GM21423 (cell line): ENCODE measurements around the gene RGS2.

Source experiments
- ATAC-seq: cut with Tn5 transposase; IDR thresholded peaks from one replicate; pipeline ENCODE4 v1.9.1; 2021; ENCODE audit warnings: mild to moderate bottlenecking, moderate library complexity; ENCODE audit not compliant: unreplicated experiment

The RGS2 gene

DNA sequence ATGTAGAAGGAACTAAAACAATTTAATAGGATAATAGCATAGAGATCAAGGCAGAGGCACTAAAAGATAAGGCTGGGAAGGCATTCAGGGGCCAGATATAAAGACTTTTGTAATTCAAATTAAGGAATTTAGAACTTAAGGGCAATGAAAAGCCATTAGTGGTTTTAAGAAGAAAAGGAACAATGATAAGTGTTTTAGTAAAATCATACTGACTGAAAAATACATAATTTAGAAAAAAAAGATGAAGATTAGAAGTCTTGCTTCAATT, 14.1 kb upstream of the RGS2 start:
- ATAC-seq = no peak

DNA sequence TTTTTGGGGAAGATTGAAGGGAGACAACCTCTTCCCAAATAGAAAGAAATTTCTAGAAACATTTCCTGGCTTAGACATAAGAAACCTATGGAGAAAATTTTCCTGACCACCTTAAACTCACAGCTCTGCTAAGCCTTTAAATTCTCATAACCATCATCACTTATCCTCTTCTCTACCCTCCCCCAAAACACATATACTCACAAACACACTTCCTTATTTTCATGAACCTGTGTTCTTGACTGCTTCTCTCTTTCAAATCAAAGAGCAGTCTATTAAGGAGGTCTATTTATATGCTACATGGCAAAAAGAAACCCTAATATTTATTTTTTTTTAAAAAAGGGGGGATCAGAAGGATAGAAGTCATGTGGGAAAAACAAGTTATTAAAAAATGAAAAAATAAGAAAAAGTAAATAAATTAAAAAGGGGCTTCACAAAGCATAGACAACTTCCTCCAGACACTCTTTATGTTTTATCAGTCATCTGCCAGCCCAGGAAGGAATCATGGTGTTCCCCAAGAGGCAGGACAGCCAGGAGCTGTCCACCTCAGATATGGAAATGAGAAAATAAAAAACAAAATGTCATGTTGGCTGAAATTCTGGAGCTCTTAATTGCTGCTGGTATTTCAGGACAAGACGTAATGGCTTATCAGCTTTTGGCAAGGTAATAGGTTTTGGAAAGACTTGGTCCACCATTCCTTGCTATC, 12.8 kb upstream of the RGS2 start:
- ATAC-seq = no peak

DNA sequence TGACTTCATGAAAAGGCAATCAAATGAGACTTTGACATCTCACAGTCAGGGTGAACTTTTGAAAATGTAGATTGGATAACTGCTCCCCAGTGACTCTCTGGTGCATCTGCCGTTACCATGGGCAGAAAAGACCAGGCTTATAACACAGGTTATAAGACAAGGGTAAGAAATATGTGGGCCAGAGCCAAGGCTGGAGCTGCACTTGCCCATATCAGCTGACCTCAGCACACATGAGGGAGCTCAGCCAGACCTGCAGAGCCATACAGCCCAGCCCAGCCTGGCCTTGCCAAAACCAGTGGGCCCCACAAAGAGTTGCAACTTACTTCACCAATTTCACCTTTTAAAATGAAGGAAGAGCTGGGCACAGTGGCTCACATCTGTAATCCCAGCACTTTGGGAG, 11.7 kb upstream of the RGS2 start:
- ATAC-seq = no peak

DNA sequence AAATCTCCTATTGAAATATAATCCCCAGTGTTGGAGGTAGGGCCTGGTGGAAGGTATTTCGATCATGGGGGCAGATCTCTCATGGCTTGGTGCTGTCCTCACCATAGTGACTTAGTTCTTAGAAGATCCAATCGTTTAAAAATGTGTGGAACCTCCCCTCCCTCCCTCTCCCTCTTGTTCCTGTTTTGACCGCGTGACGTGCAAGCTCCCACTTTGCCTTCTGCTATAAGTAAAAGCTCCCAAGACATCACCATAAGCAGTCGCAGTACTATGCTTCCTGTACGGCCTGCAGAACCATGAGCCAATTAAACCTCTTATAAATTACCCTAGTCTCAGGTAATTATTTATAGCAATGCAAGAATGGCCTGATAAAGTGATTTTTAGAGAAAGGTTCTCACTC, 10.9 kb upstream of the RGS2 start:
- ATAC-seq = no peak

DNA sequence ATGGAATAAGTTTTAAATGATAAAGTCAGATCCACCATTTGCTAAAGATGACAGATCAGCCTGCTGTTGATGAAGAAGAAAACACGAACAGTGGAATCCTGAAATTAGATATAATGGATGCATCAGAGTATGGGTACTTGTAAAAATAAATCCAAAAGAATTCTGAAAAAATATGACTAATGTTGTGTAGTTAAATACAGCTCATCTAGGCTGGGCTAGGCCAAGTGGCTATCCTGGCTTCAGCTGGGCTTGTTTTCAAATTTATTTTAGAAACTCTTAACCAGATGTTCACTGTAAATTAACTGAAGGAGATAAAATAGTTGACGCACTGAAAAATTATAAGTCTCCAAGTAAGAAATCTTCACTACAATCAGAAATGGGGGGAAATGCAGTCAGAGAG, 7.4 kb upstream of the RGS2 start:
- ATAC-seq = no peak

DNA sequence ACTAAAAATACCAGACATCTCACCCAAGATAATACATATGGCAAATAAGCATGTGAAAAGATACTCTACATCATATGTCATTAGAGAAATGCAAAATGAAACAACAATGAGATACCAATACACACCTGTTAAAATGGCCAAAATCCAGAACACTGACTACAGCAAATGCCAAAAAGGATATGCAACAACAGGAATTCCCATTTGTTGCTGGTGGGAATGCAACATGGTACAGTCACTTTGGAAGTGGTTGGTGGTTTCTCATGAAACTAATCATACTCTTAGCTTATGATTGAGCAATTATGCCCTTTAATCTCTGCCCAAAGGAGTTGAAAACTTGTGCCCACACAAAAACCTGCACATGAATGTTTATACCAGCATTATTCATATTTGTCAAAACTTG, 6.4 kb upstream of the RGS2 start:
- no peak for ATAC-seq

DNA sequence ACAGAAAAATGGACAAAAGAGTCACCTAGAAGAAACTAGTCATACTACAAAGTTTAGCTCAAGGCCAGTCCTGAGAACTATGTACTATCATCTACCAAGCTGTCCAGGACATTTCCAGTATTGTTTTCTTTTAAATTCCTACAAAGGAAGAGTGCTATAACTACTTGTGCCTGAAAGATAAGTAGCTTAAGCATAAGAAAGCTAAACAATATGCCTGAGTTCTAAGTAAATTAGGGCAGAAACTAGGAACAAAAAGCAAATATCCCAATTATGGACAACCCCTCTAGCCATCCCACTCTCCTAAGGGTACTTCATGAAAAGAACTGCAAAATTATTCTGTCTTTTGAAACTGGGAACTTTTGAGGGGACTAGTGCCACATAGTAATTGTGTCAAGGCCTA, 5.3 kb upstream of the RGS2 start:
- no peak for ATAC-seq

DNA sequence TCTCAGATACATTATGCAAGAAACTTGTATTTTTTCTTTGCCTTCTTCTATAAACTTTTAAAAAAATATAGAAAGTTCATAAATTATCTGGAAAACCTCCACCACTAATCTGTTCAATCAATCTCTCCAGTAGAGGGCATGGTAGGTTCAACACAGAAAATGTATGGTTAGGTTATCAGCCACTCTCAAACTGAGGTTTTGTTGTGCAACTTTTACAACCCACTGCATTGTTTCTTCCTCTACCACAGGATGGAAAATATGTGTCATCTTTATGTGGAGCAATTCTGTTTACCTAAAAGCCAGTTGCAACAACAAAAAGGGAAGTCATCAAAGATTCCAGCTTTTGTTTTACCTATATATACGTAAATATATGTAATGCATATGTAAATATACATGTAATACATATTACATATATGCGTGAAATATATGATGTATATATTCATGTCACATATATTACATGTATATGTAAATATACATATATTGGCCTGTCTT, 3.0 kb upstream of the RGS2 start:
- peak; percentile 20 for ATAC-seq

DNA sequence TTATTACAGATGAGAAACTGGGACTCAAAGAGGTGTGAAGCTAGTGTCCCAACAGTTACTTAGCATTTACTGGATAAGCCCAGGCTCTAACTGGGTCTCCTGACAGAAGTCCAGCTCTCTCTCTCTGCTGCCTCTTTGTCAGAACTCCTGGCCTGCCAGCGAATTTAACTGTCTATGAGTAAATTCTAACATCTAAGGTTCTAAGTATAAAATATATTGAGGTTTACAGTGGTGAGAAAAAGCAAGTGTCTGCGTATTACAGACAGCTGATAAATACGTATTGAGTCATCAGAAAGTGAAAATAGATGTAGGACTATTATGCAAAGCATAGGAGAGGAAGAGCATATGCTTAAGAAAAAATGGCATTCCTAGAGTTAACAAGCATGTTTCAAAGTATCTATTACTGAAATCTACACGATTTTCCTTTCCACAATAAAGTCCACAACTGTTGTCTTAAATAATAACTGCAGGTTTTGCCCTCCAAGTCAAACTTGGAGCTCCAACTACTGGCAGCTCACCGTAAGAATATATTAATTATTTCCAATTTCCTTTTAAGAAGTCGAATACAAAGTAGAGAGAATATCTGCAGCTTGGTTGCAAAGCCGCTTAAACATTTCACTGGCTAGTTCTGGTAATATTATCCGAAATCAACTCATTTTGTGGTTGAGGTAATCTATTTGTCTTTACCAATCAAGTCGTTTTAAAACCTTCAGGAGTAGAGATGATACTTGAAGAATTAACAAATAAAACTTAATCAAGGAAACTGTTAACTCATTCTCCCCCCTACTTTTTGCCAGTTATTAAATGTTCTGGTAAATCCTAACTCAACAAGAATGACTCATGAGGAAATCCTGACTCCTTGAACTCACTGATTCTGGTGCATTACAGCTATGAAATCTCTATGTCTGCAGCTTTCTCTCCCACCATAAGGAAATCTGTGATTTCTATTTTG, 1.4 kb upstream of the RGS2 start:
- peak; percentile 31 for ATAC-seq

DNA sequence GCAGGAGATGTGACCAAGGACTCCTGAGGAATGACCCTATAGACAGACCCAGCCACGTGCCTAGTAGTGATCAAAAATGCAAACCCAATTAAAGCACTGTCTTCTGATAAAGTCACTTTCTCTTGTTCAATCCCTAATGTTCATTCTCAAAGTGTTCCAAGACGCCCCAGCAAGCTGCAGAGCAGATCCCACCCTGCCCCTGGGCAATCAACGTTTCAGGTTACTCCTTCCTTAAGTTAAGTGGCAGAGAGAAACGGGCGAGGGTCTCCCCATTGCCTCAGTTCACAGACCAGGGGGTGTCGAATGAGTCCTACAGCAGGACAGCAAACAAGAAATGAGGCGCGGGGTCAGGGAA, 699 bp upstream of the RGS2 start:
- ATAC-seq = no peak

DNA sequence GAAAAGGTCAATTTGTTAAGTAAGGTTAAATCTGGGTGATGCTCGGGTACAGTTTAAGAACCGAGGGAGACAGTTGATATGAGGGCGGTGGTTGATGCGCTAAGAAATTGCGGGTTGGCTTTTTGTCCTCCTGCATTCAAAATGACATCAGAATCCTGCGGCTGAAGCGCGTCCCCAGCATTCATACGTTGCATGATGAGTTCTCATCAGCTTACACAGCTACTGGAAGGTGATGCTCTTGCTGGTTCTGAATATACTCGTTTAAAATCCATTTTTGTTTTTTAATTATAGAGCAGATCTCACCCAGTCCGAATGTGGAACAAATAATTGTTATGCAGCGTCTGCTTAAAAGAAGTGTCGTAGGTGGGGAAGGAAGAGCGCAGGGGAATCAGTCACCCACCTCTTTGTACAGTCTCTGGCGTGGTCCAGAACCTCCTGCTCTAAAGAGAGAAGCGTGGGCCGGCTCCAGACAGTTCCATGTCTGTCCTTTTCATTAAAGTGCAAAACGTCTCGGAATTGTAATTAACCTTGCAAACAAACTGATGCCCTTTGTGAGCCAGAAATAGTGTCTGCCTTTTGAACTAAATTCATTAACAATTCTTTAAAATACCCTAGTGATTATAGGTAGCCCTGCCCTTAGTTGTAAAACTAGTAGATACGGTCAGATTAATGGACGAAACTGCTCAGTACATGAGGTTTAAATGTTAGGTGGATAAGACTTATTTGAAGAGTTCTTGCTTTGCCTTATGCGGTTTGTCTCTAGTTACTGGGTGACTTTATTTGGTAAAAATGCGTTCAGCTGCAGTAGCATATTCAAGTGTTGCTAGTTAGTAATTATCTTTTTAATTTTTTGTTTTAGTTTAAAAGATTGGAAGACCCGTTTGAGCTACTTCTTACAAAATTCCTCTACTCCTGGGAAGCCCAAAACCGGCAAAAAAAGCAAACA, 741 bp downstream of the RGS2 start:
- no peak for ATAC-seq

DNA sequence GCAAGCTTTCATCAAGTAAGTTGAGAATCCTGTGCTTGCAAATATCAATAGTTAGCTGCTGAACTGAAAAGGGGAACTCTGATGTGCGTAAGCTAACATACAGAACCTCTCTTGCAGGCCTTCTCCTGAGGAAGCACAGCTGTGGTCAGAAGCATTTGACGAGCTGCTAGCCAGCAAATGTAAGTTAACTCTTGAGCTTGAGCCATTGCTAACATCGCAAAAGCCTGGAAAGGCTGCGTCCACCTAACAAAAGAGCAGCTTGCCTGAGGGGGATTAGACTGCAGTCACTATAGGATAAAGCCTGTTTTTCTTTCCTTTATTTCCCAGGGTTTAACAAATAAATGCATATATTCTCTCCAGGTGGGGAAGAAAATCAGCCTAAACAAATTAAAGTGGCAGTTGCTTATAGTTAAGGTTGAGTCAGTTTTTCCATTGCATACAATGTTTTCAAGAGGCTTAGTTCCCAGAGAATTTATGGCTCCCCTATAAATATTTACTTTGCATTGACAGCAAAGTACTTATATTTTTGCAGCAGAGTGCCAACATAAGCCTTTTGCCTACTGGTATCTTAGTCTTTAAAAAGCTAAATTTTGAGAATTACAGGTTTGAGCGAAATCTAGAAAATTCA, 1.5 kb downstream of the RGS2 start:
- ATAC-seq = peak; percentile 31

DNA sequence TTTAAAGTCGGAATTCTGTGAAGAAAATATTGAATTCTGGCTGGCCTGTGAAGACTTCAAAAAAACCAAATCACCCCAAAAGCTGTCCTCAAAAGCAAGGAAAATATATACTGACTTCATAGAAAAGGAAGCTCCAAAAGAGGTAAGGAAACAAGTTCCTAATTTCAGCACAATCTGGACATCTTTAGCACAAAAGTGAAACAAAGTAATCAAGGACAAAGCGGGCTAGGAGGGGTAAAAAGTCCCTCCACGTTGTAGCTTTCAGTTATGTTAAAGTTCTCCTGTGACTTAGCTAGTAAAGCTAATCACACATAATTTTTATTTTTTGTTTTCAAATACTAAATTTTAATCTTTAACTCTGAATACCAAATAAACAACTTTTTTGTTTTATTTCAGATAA, 2.2 kb downstream of the RGS2 start:
- ATAC-seq = no peak

DNA sequence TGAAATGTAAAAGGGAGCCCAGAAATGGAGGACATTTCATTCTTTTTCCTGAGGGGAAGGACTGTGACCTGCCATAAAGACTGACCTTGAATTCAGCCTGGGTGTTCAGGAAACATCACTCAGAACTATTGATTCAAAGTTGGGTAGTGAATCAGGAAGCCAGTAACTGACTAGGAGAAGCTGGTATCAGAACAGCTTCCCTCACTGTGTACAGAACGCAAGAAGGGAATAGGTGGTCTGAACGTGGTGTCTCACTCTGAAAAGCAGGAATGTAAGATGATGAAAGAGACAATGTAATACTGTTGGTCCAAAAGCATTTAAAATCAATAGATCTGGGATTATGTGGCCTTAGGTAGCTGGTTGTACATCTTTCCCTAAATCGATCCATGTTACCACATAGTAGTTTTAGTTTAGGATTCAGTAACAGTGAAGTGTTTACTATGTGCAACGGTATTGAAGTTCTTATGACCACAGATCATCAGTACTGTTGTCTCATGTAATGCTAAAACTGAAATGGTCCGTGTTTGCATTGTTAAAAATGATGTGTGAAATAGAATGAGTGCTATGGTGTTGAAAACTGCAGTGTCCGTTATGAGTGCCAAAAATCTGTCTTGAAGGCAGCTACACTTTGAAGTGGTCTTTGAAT, 2.9 kb downstream of the RGS2 start:
- ATAC-seq = no peak

DNA sequence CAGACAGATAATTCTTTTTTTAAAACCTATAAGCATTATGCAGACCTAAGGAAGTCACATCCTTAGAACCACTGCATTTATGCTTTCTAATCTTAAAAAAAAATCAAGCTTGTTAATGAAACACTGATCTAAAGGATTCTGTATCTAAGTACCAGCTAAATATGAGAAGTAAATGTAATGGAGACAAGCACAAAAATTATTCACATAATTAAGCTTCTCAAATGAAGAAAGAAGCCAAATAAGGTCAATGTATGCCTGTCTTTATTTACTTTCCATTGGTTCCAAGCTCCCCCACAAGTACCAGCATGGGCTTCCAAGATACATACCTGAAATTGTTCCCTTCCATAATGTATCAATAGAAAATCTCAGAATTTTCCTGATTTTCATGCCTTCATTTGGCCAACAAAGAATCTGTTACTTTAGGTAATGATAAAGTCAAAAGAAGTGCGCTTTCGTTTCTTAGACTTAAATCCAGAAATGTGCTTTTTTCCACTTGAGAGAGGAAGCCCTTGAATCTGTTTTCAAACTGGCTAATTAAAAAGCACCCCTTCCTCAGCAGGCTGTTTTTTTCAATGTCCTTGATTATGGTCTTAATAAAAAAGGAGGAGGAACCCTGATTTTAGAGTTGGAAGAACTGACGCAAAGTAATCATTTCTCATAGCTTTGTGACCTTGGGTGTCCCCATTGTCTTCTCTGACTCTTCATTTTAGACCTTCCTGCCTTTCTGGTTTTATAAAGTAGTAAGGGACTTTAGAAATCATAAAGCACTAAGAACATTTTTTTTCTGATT, 3.8 kb downstream of the RGS2 start:
- no peak for ATAC-seq

DNA sequence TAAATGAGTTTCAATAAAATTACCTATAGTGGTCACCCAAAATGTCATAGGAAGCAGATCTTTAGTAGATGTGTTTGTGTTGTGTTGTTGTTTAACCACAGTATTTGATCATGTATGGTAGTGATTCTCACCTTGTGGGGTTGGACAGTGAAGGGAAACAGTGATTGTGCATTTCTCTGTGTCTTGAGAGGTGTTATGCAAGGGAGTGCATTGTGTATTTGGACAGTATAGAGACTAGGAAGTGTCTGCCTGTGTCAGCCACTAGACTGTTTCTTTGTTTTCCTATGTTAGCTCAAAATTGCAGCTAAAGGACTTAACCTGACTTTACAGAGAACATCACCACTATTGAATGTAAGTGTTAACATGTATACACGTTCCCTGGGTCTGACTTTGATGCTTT, 6.0 kb downstream of the RGS2 start:
- ATAC-seq = no peak

DNA sequence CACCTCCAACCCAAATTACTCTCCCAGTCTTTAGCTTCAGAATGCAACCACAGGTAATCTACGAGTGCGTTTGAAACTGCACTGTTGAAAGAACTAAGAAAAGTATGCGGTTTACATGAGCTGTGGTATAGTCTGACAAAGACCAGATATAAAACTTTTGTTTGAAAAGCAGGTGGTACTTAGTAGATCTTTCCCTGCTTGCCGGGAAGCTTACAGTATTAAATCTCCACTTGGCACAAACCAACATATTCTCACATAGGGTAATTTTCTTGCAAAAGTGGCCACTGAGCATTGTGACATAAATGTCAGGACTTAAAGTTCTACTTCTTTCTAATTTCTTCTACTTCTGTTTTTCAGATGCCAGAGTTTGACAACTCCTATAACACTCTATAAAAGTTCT, 8.4 kb downstream of the RGS2 start:
- no peak for ATAC-seq

DNA sequence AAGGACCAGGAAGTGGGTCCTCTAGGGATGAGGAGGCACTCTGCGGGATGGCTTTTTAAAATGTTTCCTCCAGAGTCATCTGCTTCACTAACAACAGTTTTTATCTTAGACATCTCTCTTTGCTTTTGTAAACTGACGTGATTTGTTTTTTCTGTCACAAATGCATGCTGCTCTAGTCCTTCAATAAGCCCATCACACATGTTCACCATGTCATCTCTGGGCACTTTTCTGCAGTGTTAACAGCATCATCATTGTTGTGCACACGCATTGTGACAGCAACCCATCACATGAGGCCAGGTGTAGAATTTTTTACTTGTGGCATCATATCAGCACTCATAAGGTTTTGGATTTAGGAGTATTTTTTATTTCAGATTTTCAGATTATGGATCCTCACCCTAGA, 12.5 kb downstream of the RGS2 start:
- ATAC-seq = no peak

DNA sequence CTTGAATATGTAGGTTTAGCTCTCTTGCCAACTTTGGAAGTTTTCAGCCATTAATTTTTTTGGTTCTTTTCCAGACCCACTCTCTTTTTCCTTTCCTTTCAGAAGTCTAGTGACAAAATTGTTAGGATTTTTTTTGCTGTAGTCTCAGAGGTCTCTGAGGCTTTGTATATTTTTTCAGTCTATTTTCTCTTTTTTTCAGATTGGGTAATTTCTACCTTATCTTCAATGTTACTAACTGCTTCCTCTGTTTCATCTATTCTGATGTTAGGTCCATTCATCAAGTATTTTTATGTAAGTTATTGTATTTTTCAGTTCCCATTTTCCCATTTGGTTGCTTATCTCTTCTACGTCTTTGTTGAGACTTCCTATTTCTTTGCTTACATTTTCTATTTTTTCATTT, 15.7 kb downstream of the RGS2 start:
- ATAC-seq = no peak
